ENCODE results near the gene SLC13A1.
A peak's percentile ranks its signal among the peaks of the same experiment; 100 is the strongest.

Gene SLC13A1

DNA sequence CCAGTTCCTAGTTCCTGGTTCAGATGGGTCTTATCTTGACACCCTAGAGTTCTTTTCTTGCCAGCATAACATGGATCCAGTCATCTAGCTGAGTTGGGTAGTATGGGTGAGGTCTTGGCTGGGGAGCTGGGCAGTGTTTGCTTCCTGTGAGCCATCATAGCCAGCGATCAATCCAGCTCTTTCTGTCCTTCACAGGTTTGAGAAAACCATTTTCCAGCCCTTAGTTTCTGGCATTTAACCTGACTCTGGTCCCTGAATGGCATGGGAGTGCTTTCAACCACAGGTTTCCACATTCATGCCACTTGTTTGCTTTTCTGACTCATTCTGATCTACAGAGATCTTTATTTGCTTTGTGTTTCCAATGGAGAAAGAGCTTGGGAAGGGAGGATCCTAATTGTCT is 8.6 kb downstream of the SLC13A1 start:
- DNase-seq: peak; percentile 68

DNA sequence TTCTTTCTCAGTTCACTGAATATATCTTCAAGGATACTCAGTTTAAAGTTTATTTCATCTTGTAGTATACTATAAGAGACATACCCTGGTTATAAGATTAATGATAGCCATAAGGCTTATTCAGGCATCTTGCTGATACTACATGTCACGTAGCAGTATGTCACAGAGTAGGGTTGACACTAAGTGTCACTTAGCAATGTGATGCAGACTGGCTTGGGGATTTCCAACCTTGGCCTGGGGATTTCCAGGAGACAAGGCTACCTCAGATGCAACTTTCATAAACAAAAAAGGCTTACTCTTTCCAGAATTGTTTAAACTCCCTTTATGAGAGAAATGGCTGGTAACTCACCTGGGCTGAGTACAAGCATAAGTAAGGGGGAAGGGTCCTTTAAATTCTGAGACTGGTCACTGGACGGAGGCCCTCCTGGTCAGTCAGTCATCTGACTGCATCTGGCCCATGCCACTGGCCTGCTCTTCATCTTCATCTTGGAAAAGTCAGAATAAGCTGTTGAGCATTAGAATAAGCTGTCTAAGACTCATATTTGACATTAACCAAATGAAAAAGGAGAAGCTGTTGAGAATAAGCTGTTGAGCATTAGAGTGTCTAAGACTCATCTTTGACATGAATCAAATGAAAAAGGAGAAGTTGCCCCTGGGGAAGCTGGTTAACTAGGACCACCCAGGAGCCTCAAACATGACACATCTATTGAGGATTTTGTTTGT is 9.5 kb downstream of the SLC13A1 start:
- DNase-seq: no peak

DNA sequence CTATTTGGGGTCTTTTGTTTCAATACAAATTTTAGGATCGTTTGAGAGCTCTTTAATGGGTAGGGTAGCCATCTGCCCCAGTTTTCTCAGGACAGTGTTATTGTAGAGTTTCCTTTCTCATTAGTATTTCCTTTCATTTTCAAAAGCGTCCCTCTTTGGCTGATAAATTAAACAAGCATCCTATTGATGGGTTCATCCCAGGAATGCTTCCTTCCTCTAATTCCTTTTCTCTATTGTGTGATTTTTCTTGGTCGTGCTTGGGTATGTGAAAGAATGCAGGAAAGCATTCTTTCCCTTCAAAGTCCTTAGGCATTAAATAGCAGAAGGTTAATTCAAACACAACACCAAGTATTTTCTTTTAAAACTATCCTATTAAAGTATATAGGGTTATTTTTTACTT is 14.0 kb downstream of the SLC13A1 start:
- no peak for DNase-seq

DNA sequence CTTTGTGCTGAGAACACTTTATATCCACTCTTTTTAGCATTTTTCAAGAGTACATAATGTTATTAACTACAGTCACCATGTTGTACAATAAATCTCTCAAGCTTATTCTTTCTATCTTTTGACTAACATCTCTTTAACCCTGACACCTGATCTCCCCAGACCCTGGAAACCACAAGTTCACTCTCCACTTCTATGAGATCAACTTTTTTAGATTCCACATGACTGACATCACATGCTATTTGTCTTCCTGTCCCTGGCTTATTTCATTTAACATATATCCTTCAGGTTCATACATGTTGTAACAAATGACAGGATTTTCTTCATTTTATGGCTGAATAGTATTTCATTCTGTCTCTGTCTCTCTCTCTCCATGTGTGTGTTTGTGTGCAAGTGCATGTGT is 15.5 kb downstream of the SLC13A1 start:
- no peak for DNase-seq

DNA sequence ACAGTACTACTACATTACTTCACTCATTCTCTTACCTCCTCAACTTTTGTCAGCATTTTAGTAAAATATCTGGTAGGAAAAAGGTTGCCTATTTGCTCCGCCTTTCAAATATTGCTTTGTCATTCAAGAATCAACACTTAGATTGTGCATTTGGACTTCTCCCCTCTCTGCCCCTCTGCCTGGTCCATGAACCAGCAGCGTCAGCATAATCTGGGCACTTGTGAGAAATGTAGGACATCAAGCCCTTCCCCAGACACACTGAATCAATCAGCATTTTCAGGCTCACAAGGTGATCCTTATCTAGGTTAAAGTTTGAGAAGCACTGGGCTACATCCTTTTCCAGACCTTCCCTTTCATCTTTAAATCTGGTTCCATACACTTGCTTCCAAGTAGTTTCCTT is 16.3 kb downstream of the SLC13A1 start:
- no peak for DNase-seq

DNA sequence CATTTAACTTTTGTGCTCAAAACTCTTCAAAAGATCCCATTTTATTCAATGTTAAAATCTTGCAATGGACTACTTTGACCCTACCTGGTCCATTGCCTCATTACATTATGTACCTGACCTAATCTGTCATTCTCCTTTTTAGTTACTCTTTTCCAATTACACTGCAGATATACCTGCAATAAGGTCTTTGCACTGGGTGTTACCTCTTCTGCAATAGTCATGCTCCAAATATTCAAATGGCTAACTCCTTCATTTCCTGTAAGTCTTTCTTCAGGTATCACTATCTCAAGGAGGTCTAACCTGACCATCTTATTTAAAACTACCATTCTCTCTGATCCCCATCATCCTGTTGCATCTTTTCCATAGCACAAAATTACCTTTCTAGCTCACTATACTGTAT is 22.3 kb downstream of the SLC13A1 start:
- no peak for DNase-seq

DNA sequence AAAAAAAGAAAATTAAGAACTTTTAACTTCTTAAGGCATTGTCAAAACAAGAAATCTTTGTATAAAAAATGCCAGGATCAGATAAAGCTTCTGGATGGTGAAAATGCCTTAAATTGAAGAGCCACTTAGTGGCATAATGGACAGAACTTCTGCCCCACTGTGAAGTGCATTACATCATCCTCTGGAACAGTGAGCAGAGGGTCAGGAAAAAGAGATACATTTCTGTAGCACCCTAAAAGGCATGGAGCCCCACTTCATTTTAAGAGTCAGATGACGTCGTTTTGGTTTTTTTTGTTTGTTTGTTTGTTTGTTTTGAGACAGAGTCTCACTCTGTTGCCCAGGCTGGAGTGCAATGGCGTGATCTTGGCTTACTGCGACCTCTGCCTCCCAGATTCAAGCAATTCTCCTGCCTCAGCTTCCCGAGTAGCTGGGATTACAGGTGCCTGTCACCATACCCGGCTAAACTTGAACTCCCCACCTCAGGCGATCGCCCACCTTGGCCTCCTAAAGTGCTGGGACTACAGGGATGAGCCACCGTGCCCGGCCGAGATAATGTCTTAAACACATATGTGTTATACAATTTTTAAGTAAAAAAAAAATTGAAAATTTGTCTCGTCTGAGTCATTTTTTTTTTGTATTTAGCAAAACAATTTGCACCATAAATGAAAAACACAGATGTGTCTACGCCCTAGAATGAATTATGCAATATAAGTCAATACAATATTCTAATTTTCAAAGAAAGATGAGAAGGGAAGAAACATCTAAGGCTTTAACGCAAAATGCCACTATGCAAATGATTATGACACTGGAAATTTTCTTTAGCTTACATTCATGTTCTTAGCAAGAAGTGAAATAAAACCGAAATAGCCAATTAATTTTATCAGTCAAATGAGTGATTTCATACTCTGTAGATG is 29.2 kb downstream of the SLC13A1 start:
- DNase-seq: no peak

DNA sequence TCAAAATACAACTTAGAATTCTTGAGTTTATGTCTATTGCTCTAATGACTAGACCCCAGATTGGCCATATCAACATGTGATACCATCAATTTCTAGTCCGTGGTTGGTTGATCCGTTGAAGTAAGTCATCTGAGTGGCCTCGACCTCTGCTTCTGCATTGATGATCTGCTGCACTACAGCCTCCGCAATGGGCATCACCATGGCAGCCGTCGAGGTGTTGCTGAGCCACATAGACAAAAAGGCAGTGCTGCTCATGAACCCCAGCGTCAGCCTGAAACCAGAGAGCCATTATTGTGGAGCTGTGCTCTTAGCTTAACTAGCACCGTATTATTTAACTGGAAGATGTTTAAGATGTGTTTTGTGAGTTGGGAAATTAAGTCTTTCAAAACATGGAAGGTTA is 30.7 kb downstream of the SLC13A1 start:
- DNase-seq: no peak

DNA sequence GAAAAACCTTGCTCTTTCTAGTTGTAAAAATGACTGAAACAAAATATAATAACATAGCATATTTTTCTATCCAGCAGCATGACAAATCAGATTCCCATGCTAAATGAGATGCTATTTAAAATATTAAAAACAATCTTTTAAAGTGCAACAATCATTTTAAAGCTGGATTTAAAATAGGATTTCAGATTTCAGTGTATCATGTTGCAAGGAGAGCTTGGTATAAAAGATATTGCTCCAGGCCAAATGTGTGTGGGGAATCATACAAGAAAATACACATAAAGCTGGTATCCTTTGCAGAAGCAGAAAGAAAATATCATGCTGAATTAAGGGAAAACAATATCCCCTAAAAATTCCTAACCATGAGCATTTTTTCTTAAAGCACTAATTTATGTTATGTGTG is 42.2 kb downstream of the SLC13A1 start:
- no peak for DNase-seq

DNA sequence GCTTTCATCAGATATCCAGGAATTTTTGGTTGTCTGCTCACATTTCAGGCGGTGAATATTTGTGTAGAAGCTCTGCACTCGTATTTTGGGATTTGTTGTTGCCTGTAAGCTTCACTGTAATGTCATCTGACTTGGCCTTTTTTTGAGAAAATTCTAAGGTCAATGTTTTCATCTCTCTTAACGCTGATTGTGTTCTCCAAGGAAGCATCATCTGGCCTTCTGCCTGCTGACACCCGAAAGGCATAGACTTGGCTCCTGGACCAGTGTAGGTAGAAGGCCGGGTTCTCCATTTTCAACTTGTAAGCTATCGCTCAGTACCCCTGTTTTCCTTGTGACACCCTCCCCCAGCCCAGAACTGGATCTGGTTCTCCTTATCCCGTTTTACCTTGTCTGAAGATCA is 44.2 kb downstream of the SLC13A1 start:
- no peak for DNase-seq

DNA sequence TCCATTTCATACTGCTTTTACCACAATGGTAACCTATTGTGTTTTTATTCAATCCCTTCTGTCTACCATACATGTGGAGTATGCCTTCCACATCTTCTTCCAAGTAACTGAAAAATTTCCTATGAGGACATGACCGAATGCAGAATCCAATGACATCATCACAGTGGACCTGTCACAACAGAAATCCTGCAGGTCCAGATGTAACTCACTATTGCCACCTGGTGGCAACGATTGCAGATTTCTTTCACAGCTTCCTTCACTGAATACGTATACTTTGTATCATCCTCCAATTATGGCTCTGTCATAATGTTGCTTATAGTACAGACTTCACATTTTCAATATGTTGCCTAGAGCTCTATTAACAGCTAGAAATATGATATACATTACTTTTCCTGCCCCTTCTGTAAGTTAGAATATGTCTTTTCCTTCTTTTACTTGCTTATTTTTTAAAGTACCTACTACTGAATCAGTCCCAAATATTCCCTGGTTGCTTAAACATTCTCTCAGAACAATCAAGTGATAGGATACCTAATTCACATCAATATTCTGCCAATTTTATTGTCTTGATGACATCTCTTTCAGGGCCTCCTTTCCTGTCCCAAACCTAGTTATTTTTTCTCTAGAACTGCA is 45.4 kb downstream of the SLC13A1 start:
- DNase-seq: peak; percentile 83

DNA sequence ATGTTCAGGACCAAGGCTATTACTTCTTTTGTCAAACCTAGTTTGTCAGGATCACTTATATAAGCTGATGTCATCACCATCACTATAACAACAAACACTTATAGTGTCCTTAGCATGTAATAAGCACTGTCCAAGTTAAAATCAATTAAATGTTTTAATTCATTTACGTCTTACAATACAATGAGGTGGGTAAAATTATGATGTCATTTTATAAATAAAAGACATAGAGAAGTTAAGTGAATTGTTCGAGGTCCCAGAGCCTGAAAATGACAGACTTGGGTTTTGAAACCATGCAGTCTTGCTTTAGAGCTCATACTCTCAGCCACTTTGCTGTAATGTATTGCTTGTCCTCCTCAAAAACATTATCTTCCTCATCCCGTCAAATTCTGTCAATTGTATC is 48.3 kb downstream of the SLC13A1 start:
- no peak for DNase-seq

DNA sequence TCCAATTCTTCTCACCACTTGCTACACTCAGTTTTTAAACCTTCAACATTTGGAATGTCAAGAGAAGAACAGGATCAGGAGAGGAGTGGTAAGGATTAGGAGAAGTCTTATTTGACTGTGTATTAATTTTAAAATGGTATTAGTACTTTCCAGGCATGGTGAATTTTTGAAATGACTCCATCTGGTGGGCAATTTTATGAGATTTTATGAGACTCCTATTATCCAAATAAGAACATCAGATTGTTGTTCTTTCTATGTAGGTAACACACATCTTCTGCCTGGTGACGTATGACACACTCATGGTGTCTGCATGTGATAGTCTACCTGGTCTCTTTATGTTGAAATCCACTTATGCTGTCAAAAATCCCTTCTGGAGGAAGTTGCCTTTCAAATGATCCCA is 51.0 kb downstream of the SLC13A1 start:
- DNase-seq: no peak

DNA sequence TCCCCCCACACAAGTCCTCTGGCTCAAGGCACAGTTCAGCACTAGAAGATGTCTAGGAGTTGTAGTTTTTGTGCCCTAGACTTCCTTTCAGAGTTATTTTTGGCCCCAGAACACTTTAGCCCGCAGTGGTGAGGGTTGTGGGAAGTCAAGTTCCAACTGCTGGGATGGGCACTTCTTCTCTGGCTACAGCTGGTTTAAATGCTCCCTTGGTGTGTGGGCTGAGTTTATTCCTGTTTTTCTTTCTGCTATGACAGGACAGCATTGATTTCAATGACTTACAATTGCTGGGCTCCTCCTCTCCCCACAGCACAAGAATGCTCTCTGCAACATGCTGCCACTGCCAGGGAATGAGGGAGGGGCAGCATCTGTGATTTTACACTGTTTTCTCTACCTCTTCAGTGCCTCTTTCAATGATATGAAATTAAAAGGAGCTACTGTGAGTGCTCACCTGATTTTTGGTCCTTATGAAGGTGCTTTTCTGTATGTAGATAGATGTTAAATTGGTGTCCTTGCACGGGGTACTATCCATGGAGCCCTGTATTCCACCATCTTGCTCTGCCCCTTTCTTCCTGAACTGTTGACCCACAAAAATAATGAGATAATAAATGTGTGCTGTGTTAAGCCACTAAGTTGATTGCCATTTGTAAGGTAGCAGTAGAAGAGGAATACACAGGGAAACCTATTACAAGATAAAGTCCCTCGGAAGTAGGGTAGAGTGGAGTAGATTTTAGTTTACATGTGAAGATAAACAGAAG is 56.3 kb downstream of the SLC13A1 start:
- DNase-seq: no peak

DNA sequence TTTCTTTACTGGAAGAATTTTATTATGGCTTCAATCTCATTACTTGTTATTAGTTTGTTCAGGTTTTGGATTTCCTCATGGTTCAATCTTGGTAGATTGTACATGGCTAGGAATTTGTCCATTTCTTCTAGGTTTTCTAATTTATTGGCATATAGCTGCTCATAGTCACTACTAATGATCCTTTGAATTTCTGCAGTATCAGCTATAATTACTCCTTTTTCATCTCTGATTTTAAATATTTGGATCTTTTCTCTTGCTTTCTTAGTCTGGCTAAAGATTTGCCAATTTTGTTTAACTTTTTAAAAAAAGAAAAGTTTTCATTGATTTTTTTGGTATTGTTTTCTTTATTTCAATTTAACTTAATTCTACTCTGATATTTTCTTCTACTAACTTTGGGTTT is 59.2 kb downstream of the SLC13A1 start:
- DNase-seq: no peak

DNA sequence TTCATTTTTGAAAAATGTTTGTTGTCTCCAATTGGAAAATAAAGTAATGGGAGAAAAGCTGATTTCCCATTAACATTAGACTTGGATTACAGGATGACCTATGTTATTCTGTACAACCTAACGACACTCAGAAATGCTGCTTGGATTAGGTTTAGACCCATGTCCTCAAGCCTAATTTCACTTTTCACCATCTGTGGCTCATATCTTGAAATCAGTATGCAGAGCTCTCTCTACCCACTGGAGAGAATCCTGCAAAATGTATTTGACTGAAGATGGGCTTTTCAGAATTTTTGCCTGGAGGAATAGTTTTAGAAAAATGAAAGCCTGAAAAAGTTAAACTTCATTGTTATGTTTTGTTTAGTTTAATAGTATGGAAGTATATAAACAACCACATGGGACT is 63.8 kb downstream of the SLC13A1 start:
- no peak for DNase-seq

DNA sequence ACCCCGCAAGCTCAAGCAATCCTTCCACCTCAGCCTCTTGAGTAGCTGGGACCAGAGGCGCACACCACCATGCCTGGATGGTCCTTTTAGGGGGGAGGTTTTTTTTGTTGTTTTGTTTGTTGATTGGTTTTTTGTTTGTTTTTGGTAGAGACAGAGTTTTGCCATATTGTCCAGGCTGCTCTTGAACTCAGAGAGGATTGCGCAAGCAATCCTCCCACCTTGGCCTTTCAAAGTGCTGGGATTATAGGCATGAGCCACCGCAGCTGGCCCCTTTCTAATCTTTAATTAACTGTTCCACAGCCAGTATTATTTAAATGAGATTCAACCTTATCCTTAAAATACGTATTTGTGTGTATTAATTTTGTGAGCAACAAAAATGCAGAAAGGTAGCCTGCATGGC is 65.8 kb downstream of the SLC13A1 start:
- no peak for DNase-seq

DNA sequence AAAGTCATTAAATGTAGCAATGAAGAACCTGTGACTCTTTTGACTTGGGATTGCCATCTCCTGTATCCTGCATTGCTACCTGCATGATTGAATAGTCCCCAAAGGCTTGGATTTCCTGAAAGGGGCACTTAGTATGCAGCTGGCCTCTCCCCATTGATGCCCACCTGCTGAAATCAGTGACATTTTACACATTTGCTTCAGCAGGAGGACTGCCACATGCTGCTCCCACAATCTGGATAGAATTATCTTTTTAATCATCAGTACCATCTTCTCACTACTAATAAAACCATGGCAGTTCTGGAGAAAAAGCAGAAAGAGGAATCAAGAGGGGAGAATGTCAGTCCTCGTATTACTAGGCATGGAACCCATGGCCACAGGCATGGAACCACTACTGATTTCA is 67.8 kb downstream of the SLC13A1 start:
- DNase-seq: no peak

DNA sequence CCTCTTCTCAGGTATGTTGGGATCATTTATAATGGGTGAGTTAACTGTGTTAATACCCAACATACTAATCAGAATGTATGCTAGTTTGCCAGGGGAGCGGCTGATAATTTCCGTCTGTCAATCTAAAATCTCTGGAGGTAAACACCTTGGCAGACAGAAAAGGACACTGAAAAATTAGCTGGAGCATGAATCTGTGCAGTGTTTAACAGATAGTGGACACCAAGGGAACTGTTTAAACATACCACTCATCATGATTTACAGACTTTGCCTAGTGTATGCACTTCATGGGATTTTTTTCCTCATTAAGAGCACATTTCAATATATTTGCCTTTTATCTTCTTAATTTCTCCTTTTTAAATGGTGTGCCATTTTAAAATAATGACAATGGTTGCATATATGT is 68.2 kb downstream of the SLC13A1 start:
- no peak for DNase-seq

DNA sequence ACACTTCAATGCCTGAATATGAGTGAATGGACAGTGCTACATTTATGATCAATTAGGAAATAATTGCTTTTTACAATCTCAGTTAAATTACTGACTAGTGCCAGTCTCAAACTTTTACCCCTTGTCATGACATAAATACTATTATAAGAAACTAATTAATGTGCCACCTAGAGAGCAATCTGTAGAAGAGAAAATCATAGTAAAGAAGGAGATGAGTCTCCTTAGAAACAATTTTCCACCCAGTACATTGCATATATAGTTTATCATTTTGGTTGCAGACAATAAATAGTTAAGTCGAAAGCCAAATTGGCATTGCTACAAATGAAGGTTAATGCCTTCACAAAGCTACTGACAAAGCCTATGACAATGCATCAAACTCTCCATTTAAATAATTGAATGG is 68.6 kb downstream of the SLC13A1 start:
- no peak for DNase-seq

DNA sequence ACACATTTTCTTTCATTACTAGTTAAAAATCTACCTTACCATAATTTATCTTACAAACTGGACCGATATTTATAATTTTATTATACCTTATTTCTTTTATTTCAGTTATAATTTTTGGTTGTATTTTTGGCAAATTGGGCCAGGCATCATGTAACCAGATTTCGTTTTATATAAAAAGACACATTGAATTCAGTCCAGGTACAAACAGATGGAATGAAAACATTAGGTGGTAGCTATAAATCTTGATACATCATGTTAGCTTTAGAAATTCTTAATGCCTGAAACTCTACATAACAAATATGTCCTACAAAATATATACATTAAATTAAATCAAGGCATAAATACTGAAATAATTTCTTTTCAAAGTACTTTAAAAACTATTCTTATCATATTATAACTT is 73.1 kb downstream of the SLC13A1 start:
- no peak for DNase-seq

DNA sequence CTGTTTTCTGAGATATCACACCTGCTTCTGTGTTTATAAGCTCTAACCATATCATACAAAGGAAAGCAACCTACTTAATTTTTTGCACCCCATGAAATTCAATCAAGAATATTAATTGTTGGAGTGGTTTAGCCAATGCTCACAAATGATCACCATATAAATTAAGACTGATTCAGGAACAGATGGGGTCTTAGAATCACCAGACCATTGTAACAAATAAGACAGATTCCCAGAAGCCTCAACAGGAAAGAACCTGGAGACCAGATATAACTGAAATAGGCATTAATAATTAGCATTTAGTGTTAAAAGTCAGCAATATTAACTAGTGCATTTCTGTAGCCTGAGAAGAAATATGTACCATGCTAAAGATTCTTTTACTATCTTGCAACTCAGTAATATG is 73.6 kb downstream of the SLC13A1 start:
- DNase-seq: no peak

DNA sequence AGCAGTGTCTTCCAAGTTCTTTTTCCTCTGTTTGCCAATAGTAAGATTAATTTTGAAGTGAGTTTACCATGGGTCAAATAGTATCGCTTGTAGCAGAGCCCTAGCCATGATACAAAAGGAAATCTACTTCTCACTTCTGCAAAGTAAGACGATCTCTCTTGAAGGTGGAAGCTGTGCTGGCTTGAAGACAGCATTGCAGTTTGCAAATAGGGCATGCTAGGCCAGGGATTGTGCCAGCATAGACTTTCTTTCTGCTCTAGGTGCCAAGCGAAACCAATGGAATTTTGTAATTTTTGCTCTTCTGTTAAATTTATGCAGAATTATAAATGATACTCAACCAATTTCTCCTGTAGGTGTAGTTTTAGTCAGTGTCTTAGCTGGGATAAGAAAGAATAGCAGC is 74.5 kb downstream of the SLC13A1 start:
- no peak for DNase-seq

All from NCI-H2029 (cell line).